HCT116 (cell line): ENCODE results near the gene DYNLT4. TPM values are rescaled to one million over a fixed set of nuclear protein-coding genes. Genes with fewer than 3 reads are reported as not detected.
A peak's percentile ranks its signal among the peaks of the same experiment; 100 is the strongest.

Experiments
- ATAC-seq: fragments of 200-7000 bp; cut with Tn5 transposase; 2 replicates; pipeline ENCODE4 v1.9.1; 2020; ENCODE audit warnings: mild to moderate bottlenecking, moderate library complexity
- BruUV-seq: library from RNA; stranded (reverse); fragments of 400-500 nt; replicated peaks from 2 replicates; lab custom pipeline; 2021; lab: Mats Ljungman, UMichigan
- CTCF ChIA-PET: fragments of 300-600 bp; sonication (Branson Sonifier 250); formaldehyde crosslinking; loops from one replicate; lab custom pipeline; 2021; ENCODE audit warnings: antibody characterized with exemption; lab: Charles Lee
- POLR2A ChIA-PET: fragments of 300-600, 350-600 bp; sonication (Branson Sonifier 250); formaldehyde crosslinking; loops from one replicate; lab custom pipeline; 2021; ENCODE audit warnings: antibody characterized with exemption; lab: Charles Lee
- RAD21 ChIA-PET, 2 experiments: fragments of 300-600 bp; sonication (Branson Sonifier 250); formaldehyde crosslinking; loops; one replicate each; lab custom pipeline; 2023; ENCODE audit warnings: low total read pairs in 2 of 2; ENCODE audit not compliant: uncharacterized antibody in 2 of 2, unreplicated experiment in 2 of 2, low non-redundant PET in 1 of 2; lab: Charles Lee
- DNase-seq: peaks from one replicate; pipeline ENCODE4 v3.0.0-alpha.2; 2010; ENCODE audit warnings: low read depth, low spot score
- H2AFZ ChIP-seq: fragments of 200-600 bp; shearing (Covaris generic), sonication (generic); 2 replicates; pipeline ENCODE4 v1.6.1; 2017; ENCODE audit warnings: low read depth, mixed run types, mixed read lengths, antibody characterized with exemption, low read length; ENCODE audit not compliant: poor library complexity, severe bottlenecking
- H3K27ac ChIP-seq: 2 replicates; pipeline ENCODE4 v1.5.1; 2012; ENCODE audit warnings: low read depth, low read length
- H3K27me3 ChIP-seq: fragments of 200-600 bp; sonication (generic); 2 replicates; pipeline ENCODE4 v1.6.1; 2016; ENCODE audit warnings: mixed run types, low read length, mixed read lengths; ENCODE audit not compliant: insufficient read depth
- H3K36me3 ChIP-seq, 2 experiments: fragments of 200-500 bp in 1 of 2; fragments of 200-600 bp in 1 of 2; sonication (Bioruptor generic) in 1 of 2; sonication (generic) in 1 of 2; 2 replicates each; pipeline versions ENCODE4 v1.5.1 to v1.6.1; 2014 to 2016; ENCODE audit warnings: low read length in 2 of 2, inconsistent platforms in 1 of 2, mixed read lengths in 1 of 2, mixed run types in 1 of 2; ENCODE audit not compliant: insufficient read depth in 2 of 2, control insufficient read depth in 1 of 2
- H3K4me1 ChIP-seq, 2 experiments: fragments of 200-600 bp in 1 of 2; sonication (generic) in 1 of 2; 2 replicates each; pipeline versions ENCODE4 v1.5.1 to v1.6.1; 2012 to 2017; ENCODE audit warnings: low read length in 2 of 2, inconsistent platforms in 1 of 2, mild to moderate bottlenecking in 1 of 2, mixed read lengths in 1 of 2, mixed run types in 1 of 2, moderate library complexity in 1 of 2; ENCODE audit not compliant: insufficient read depth in 2 of 2, control insufficient read depth in 1 of 2
- H3K4me2 ChIP-seq: fragments of 200-600 bp; sonication (generic); 2 replicates; pipeline ENCODE4 v1.6.1; 2017; ENCODE audit warnings: mixed run types, low read length, mixed read lengths
- H3K4me3 ChIP-seq, 2 experiments: fragments of 200-600 bp in 1 of 2; sonication (generic) in 1 of 2; replicated peaks in 1 of 2; 2 replicates each; pipeline ENCODE4 v1.5.1; 2011 to 2016; ENCODE audit warnings: low read length in 2 of 2, control low read depth in 1 of 2, low read depth in 1 of 2, mild to moderate bottlenecking in 1 of 2, mixed read lengths in 1 of 2, mixed run types in 1 of 2
- H3K79me2 ChIP-seq: fragments of 200-600 bp; sonication (generic); 2 replicates; pipeline ENCODE4 v1.6.1; 2017; ENCODE audit warnings: mild to moderate bottlenecking, mixed run types, low read length, moderate library complexity, mixed read lengths; ENCODE audit not compliant: insufficient read depth
- H3K9ac ChIP-seq: fragments of 200-600 bp; sonication (generic); 2 replicates; pipeline ENCODE4 v1.6.1; 2016; ENCODE audit warnings: low read length, mixed read lengths
- H3K9me2 ChIP-seq: fragments of 200-600 bp; sonication (generic), shearing (Covaris generic); 2 replicates; pipeline ENCODE4 v1.6.1; 2017; ENCODE audit warnings: mixed run types, mild to moderate bottlenecking, moderate library complexity; ENCODE audit not compliant: insufficient read depth
- H3K9me3 ChIP-seq, 2 experiments: fragments of 200-500 bp in 1 of 2; fragments of 200-600 bp in 1 of 2; sonication (Bioruptor generic) in 1 of 2; sonication (generic) in 1 of 2; 2 replicates each; pipeline ENCODE4 v1.6.1; 2014 to 2017; ENCODE audit warnings: low read length in 2 of 2, mixed read lengths in 2 of 2, inconsistent platforms in 1 of 2, low read depth in 1 of 2, mild to moderate bottlenecking in 1 of 2, mixed run types in 1 of 2, moderate library complexity in 1 of 2; ENCODE audit not compliant: control insufficient read depth in 1 of 2, insufficient read depth in 1 of 2
- H4K20me1 ChIP-seq: fragments of 200-600 bp; sonication (generic), shearing (Covaris generic); 2 replicates; pipeline ENCODE4 v1.6.1; 2017; ENCODE audit warnings: mixed run types, mild to moderate bottlenecking, moderate library complexity; ENCODE audit not compliant: insufficient read depth
- ATF3 ChIP-seq: IDR thresholded peaks from 2 replicates; pipeline ENCODE4 v1.6.1; 2012
- CBX3 ChIP-seq: IDR thresholded peaks from 2 replicates; pipeline ENCODE4 v1.6.1; 2012; ENCODE audit warnings: low read depth
- CEBPB ChIP-seq: IDR thresholded peaks from 2 replicates; pipeline ENCODE4 v1.6.1; 2012; ENCODE audit warnings: low read depth
- EGR1 ChIP-seq: IDR thresholded peaks from 2 replicates; pipeline ENCODE4 v1.6.1; 2012; ENCODE audit warnings: low read depth
- ELF1 ChIP-seq: IDR thresholded peaks from 2 replicates; pipeline ENCODE4 v1.6.1; 2012; ENCODE audit warnings: low read depth, borderline replicate concordance
- EZH2 ChIP-seq: fragments of 200-600 bp; sonication (generic); IDR thresholded peaks from 2 replicates; pipeline ENCODE4 v1.6.1; 2017; ENCODE audit warnings: antibody characterized with exemption, mixed run types
- EZH2phosphoT487 ChIP-seq: fragments of 200-600 bp; IDR thresholded peaks from 2 replicates; pipeline ENCODE4 v1.6.1; 2018; ENCODE audit warnings: antibody characterized with exemption, borderline replicate concordance
- FOSL1 ChIP-seq: IDR thresholded peaks from 2 replicates; pipeline ENCODE4 v1.6.1; 2012; ENCODE audit warnings: low read depth
- JUND ChIP-seq: IDR thresholded peaks from 2 replicates; pipeline ENCODE4 v1.6.1; 2012
- MAX ChIP-seq: IDR thresholded peaks from 2 replicates; pipeline ENCODE4 v1.6.1; 2012
- RAD21 ChIP-seq: IDR thresholded peaks from 2 replicates; pipeline ENCODE4 v1.6.1; 2012; ENCODE audit warnings: low read depth, mild to moderate bottlenecking
- REST ChIP-seq: IDR thresholded peaks from 2 replicates; pipeline ENCODE4 v1.6.1; 2012; ENCODE audit warnings: low read depth
- SP1 ChIP-seq: IDR thresholded peaks from 2 replicates; pipeline ENCODE4 v1.6.1; 2012; ENCODE audit warnings: low read depth
- SRF ChIP-seq: IDR thresholded peaks from 2 replicates; pipeline ENCODE4 v1.6.1; 2012; ENCODE audit warnings: low read depth
- TCF7L2 ChIP-seq: IDR thresholded peaks from 2 replicates; pipeline ENCODE4 v1.7.0; 2011; ENCODE audit warnings: borderline replicate concordance, inconsistent platforms; ENCODE audit not compliant: insufficient read depth, insufficient read length; ENCODE audit errors: extremely low read depth
- ZBTB33 ChIP-seq: IDR thresholded peaks from 2 replicates; pipeline ENCODE4 v1.6.1; 2011; ENCODE audit warnings: mild to moderate bottlenecking, low read length, moderate library complexity; ENCODE audit not compliant: insufficient replicate concordance; ENCODE audit errors: extremely low read depth
- ZFX ChIP-seq: fragments of 450-650 bp; IDR thresholded peaks from 2 replicates; pipeline ENCODE4 v1.6.1; 2017
- ZNF274 ChIP-seq: fragments of 200-500 bp; sonication (Bioruptor generic); IDR thresholded peaks from 2 replicates; pipeline ENCODE4 v1.6.1; 2014; ENCODE audit warnings: mild to moderate bottlenecking, low read depth, low read length, inconsistent platforms
- intact Hi-C: fragments of 100-400 bp; cut with micrococcal nuclease; formaldehyde crosslinking; loops from 2 replicates; pipeline ENCODE4 v1.10.0; 2022
- total RNA-seq: library from RNA; stranded (reverse); gene quantifications from one replicate; pipeline ENCODE4 v1.2.1, GENCODE V29; 2021; ENCODE audit not compliant: unreplicated experiment

Gene DYNLT4
- total RNA-seq, 1 experiment from 2014 or later = 0.96 TPM

GRCh38 chr1:44799770-44800584, 7.2 kb downstream of the DYNLT4 start, which contains the start of gene PLK3:
TSS of gene PLK3 (plus strand) at chr1:44800377. CDS start at chr1:44800464, 87 bp downstream.
- ATAC-seq (peak; percentile 86), DNase-seq (peak; percentile 96)
- Histone ChIP-seq H3K4me3 (peak within 1 kb of the TSS; percentile 87 to 91), H3K27ac (peak within 1 kb of the TSS; percentile 84), H3K27me3 (no peaks in the 10 kb centered on the region), H3K9ac (peak within 1 kb of the TSS; percentile 98), H3K9me2 (no peaks in the 10 kb centered on the region), H3K4me1 (peaks cover 19 to 71% of the 10 kb centered on the region in 2 experiments), H3K79me2 (peaks cover 41% of the 10 kb centered on the region), H2AFZ (no peak within 1 kb of the TSS), H3K9me3 (no peaks in the 10 kb centered on the region), H4K20me1 (no peaks in the 10 kb centered on the region), H3K36me3 (peaks cover 3 to 30% of the 10 kb centered on the region in 2 experiments; a peak in 3 of 4 replicates), H3K4me2 (peak within 1 kb of the TSS; percentile 93)
- BruUV-seq = TSS peak; percentile 88
- intact Hi-C loops = no loop called here
- ChIA-PET RAD21 (interaction anchor here in 1 of 2 experiments (0.7 to 0.9 kb wide), 2 partner anchors 9 to 267 kb away, joined by 3 to 6 read pairs; no protein-coding TSS in a partner anchor), CTCF (interaction anchor here (0.6 to 2.4 kb wide), 7 partner anchors 9 to 212 kb away, joined by 3 to 12 read pairs (median 8); partner anchors contain the start of genes BEST4, BTBD19, HECTD3 and UROD), POLR2A (interaction anchor here (0.5 to 5.5 kb wide), 20 partner anchors 9 to 722 kb away, joined by 3 to 86 read pairs (median 5); partner anchors contain the start of genes BEST4, BTBD19, HECTD3 and PRDX1)
- TF ChIP-seq FOSL1 = no peak
- peak; percentile 66; the same call in 1 of the 2 replicates for TF ChIP-seq ZFX
- TF ChIP-seq EGR1 = no peak
- TF ChIP-seq ELF1 = no peak
- no peak for TF ChIP-seq REST
- TF ChIP-seq SRF = no peak
- no peak for TF ChIP-seq ATF3
- TF ChIP-seq MAX = no peak
- no peak for TF ChIP-seq SP1
- peak; percentile 44 for TF ChIP-seq TCF7L2
- no peak for TF ChIP-seq JUND
- no peak for TF ChIP-seq CEBPB
- no peak for TF ChIP-seq ZNF274
- no peak for TF ChIP-seq EZH2phosphoT487
- TF ChIP-seq EZH2 = no peak
- TF ChIP-seq ZBTB33 = no peak
- TF ChIP-seq RAD21 = no peak
- no peak for TF ChIP-seq CBX3
